ENCODE results near the gene TBC1D14.

The TBC1D14 gene

GRCh38 chr4:6999172-7000086 lies 89.8 kb downstream of the TBC1D14 start:
- DNase-seq (ENCODE audit: low read depth in 2 of 2): no peak

GRCh38 chr4:7000421-7001176 lies 91.0 kb downstream of the TBC1D14 start:
- no peak for DNase-seq (ENCODE audit: low read depth in 2 of 2)

GRCh38 chr4:7001271-7001670 lies 91.6 kb downstream of the TBC1D14 start:
- DNase-seq (ENCODE audit: low read depth in 2 of 2): no peak

- no peak for DNase-seq (ENCODE audit: low read depth in 2 of 2)
Measured at GRCh38 chr4:7002336-7002735, 92.7 kb downstream of the TBC1D14 start.

- no peak for DNase-seq (ENCODE audit: low read depth in 2 of 2)
Measured at GRCh38 chr4:7003176-7003878, 93.7 kb downstream of the TBC1D14 start.

- no peak for DNase-seq (ENCODE audit: low read depth in 2 of 2)
Measured at GRCh38 chr4:7003879-7004240, 94.2 kb downstream of the TBC1D14 start.

GRCh38 chr4:7004331-7004730 lies 94.7 kb downstream of the TBC1D14 start:
- DNase-seq (ENCODE audit: low read depth in 2 of 2): no peak

- DNase-seq (ENCODE audit: low read depth in 2 of 2): no peak
Measured at GRCh38 chr4:7005571-7005970, 95.9 kb downstream of the TBC1D14 start.

- DNase-seq (ENCODE audit: low read depth in 2 of 2): no peak
Measured at GRCh38 chr4:7006411-7006810, 96.8 kb downstream of the TBC1D14 start.

- DNase-seq (ENCODE audit: low read depth in 2 of 2): no peak
Measured at GRCh38 chr4:7007142-7007907, 97.7 kb downstream of the TBC1D14 start.

GRCh38 chr4:7007944-7008343 lies 98.3 kb downstream of the TBC1D14 start:
- no peak for DNase-seq (ENCODE audit: low read depth in 2 of 2)

GRCh38 chr4:7009564-7009963 lies 99.9 kb downstream of the TBC1D14 start:
- DNase-seq (ENCODE audit: low read depth in 2 of 2): no peak

- no peak for DNase-seq (ENCODE audit: low read depth in 2 of 2)
Measured at GRCh38 chr4:7013175-7013574, 103.5 kb downstream of the TBC1D14 start.

- DNase-seq (ENCODE audit: low read depth in 2 of 2): no peak
Measured at GRCh38 chr4:7014815-7015214, 105.2 kb downstream of the TBC1D14 start.

- DNase-seq (ENCODE audit: low read depth in 2 of 2): no peak
Measured at GRCh38 chr4:7015383-7016035, 105.9 kb downstream of the TBC1D14 start.

GRCh38 chr4:7016086-7016485 lies 106.5 kb downstream of the TBC1D14 start:
- no peak for DNase-seq (ENCODE audit: low read depth in 2 of 2)

- DNase-seq (ENCODE audit: low read depth in 2 of 2): no peak
Measured at GRCh38 chr4:7016512-7016911, 106.9 kb downstream of the TBC1D14 start.

GRCh38 chr4:7017446-7018048 lies 107.9 kb downstream of the TBC1D14 start:
- no peak for DNase-seq (ENCODE audit: low read depth in 2 of 2)

- no peak for DNase-seq (ENCODE audit: low read depth in 2 of 2)
Measured at GRCh38 chr4:7018281-7018680, 108.7 kb downstream of the TBC1D14 start.

GRCh38 chr4:7019367-7019766 lies 109.7 kb downstream of the TBC1D14 start:
- DNase-seq (ENCODE audit: low read depth in 2 of 2): no peak

- DNase-seq (ENCODE audit: low read depth in 2 of 2): no peak
Measured at GRCh38 chr4:7020290-7020689, 110.7 kb downstream of the TBC1D14 start.
